ENCODE results near the gene AKT2.
"Not testable (repeated sequence)": the region's sequence is repeated elsewhere in the genome, so short reads cannot be mapped to it uniquely, and the experiment has no call there.

The AKT2 gene

GRCh38 chr19:40219721-40220276 lies 65.3 kb downstream of the AKT2 start:
- no peak for TF ChIP-seq CTCF (IDR thresholded peaks at IDR 0.05; ENCODE audit: low read depth, low read length)

GRCh38 chr19:40219029-40219428 lies 66.1 kb downstream of the AKT2 start:
- not testable (repeated sequence) for DNase-seq (ENCODE audit: extremely low read depth, low read depth)

More at GRCh38 chr19:40219721-40220276, 65.3 kb downstream of the AKT2 start:
- no peak for DNase-seq (ENCODE audit: extremely low read depth, low read depth)

- TF ChIP-seq CTCF (IDR thresholded peaks at IDR 0.05; ENCODE audit: low read depth, low read length), result no peak
- no peak for DNase-seq (ENCODE audit: extremely low read depth, low read depth)
Observed at GRCh38 chr19:40217934-40218890, 66.9 kb downstream of the AKT2 start, which contains the start of gene TTC9B. TSS of gene TTC9B (minus strand) at chr19:40218384. CDS start at chr19:40218381, 3 bp downstream.

GRCh38 chr19:40217027-40217810 lies 67.9 kb downstream of the AKT2 start:
- TF ChIP-seq CTCF (IDR thresholded peaks at IDR 0.05; ENCODE audit: low read depth, low read length), result peak; percentile 19
- no peak for DNase-seq (ENCODE audit: extremely low read depth, low read depth)

GRCh38 chr19:40216777-40217026 lies 68.4 kb downstream of the AKT2 start:
- DNase-seq (ENCODE audit: extremely low read depth, low read depth), result no peak
- TF ChIP-seq CTCF (IDR thresholded peaks at IDR 0.05; ENCODE audit: low read depth, low read length), result no peak

- DNase-seq (ENCODE audit: extremely low read depth, low read depth), result no peak
- TF ChIP-seq CTCF (IDR thresholded peaks at IDR 0.05; ENCODE audit: low read depth, low read length), result no peak
Observed at GRCh38 chr19:40216013-40216776, 69.0 kb downstream of the AKT2 start.

- TF ChIP-seq CTCF (IDR thresholded peaks at IDR 0.05; ENCODE audit: low read depth, low read length), result no peak
- DNase-seq (ENCODE audit: extremely low read depth, low read depth), result no peak
Observed at GRCh38 chr19:40214936-40215335, 70.2 kb downstream of the AKT2 start.
